GM12878 (cell line): Measurements from ENCODE around the gene ZXDC. TPM values are rescaled to one million over a fixed set of nuclear protein-coding genes. Genes with fewer than 3 reads are reported as not detected.

Experiments used
- ATAC-seq: fragments of 200-7000 bp; cut with Tn5 transposase; 3 replicates; pipeline ENCODE4 v1.9.1; 2020; ENCODE audit warnings: mild to moderate bottlenecking, moderate library complexity
- BruUV-seq: library from RNA; stranded (reverse); fragments of 400-500 nt; replicated peaks from 2 replicates; lab custom pipeline; 2021; lab: Mats Ljungman, UMichigan
- CTCF ChIA-PET: fragments of 300-600 bp; sonication (Branson Sonifier 250); formaldehyde crosslinking; extraction: SDS; loops from one replicate; lab custom pipeline; 2021; ENCODE audit warnings: inconsistent platforms; lab: Yijun Ruan, JAX
- POLR2A ChIA-PET: fragments of 350-600 bp; formaldehyde crosslinking; extraction: SDS; loops from one replicate; lab custom pipeline; 2021; ENCODE audit warnings: inconsistent platforms; lab: Charles Lee
- RAD21 ChIA-PET: fragments of 300-600 bp; sonication (Branson Sonifier 250); formaldehyde crosslinking; loops from one replicate; lab custom pipeline; 2023; ENCODE audit warnings: antibody characterized with exemption; ENCODE audit not compliant: unreplicated experiment; lab: Charles Lee
- SMC1A ChIA-PET: fragments of 300-600 bp; sonication (Branson Sonifier 250); formaldehyde crosslinking; loops from one replicate; lab custom pipeline; 2023; ENCODE audit not compliant: unreplicated experiment, uncharacterized antibody; lab: Charles Lee
- DNase-seq: peaks from one replicate; pipeline ENCODE4 v3.0.0-alpha.2; 2011; ENCODE audit warnings: low read depth, low spot score
- FAIRE-seq: peaks from 3 replicates; lab custom pipeline; 2011; peaks lifted over from hg19 to GRCh38; lab: Jason Lieb, UNC
- H2AFZ ChIP-seq: 2 replicates; pipeline ENCODE4 v1.6.0; 2011; ENCODE audit warnings: low read depth, low read length, control low read depth; ENCODE audit not compliant: control insufficient read depth
- H3K27ac ChIP-seq: 2 replicates; pipeline ENCODE4 v1.5.1; 2011; ENCODE audit warnings: control low read depth; ENCODE audit not compliant: control insufficient read depth, insufficient read depth
- H3K27me3 ChIP-seq, 2 experiments: replicated peaks in 1 of 2; 2 replicates each; pipeline versions ENCODE4 v1.6.0 to v1.6.1; 2011; ENCODE audit warnings: low read length in 1 of 2; ENCODE audit not compliant: control insufficient read depth in 2 of 2, insufficient read depth in 2 of 2
- H3K36me3 ChIP-seq, 2 experiments: 2 replicates each; pipeline ENCODE4 v1.5.1; 2011; ENCODE audit warnings: low read length in 1 of 2; ENCODE audit not compliant: control insufficient read depth in 2 of 2, insufficient read depth in 2 of 2
- H3K4me1 ChIP-seq: 2 replicates; pipeline ENCODE4 v1.6.1; 2011; ENCODE audit warnings: mild to moderate bottlenecking, low read length, moderate library complexity, mixed read lengths; ENCODE audit not compliant: control insufficient read depth, insufficient read depth
- H3K4me2 ChIP-seq: 2 replicates; pipeline ENCODE4 v1.6.0; 2011; ENCODE audit warnings: control low read depth; ENCODE audit not compliant: control insufficient read depth, insufficient read depth
- H3K4me3 ChIP-seq: fragments of 200-600 bp; sonication (generic); 2 replicates; pipeline ENCODE4 v1.5.1; 2016
- H3K79me2 ChIP-seq: 2 replicates; pipeline ENCODE4 v1.6.0; 2011; ENCODE audit warnings: low read length; ENCODE audit not compliant: control insufficient read depth, insufficient read depth
- H3K9ac ChIP-seq: 2 replicates; pipeline ENCODE4 v1.8.0; 2011; ENCODE audit warnings: low read length, control low read depth, mixed read lengths; ENCODE audit not compliant: control insufficient read depth, insufficient read depth
- H3K9me3 ChIP-seq: replicated peaks from 3 replicates; pipeline ENCODE4 v1.5.1; 2011; ENCODE audit warnings: mild to moderate bottlenecking, low read length; ENCODE audit not compliant: control insufficient read depth, insufficient read depth
- H4K20me1 ChIP-seq: 2 replicates; pipeline ENCODE4 v1.6.0; 2011; ENCODE audit not compliant: control insufficient read depth, insufficient read depth
- EGR1 ChIP-seq, 2 experiments: IDR thresholded peaks; 1 replicate in 1 of 2; 2 replicates in 1 of 2; pipeline ENCODE4 v1.6.1; 2011 to 2012; ENCODE audit warnings: low read depth in 2 of 2, low read length in 2 of 2, borderline replicate concordance in 1 of 2, mild to moderate bottlenecking in 1 of 2, moderate library complexity in 1 of 2
- HSF1 ChIP-seq: fragments of 150-350 bp; IDR thresholded peaks from 2 replicates; pipeline ENCODE4 v1.6.1; 2014; ENCODE audit warnings: mild to moderate bottlenecking, low read depth, low read length
- POU2F2 ChIP-seq: IDR thresholded peaks from 3 replicates; pipeline ENCODE4 v1.6.1; 2011; ENCODE audit warnings: low read depth, mild to moderate bottlenecking, low read length, borderline replicate concordance
- REST ChIP-seq: IDR thresholded peaks from 2 replicates; pipeline ENCODE4 v1.6.1; 2012; ENCODE audit warnings: mild to moderate bottlenecking, low read depth, low read length
- WGBS: methylation state at CpG from one replicate; pipeline ENCODE4 v1.1.6; 2016; ENCODE audit warnings: low lambda C conversion rate; ENCODE audit not compliant: insufficient replicate concordance, insufficient coverage; ENCODE audit errors: missing lambda C conversion rate; 5-methylcytosine and 5-hydroxymethylcytosine counted together
- in situ Hi-C: fragments of 300-500 bp; cut with MboI; formaldehyde crosslinking; loops from 9 replicates; pipeline ENCODE4 v1.14.3; 2018; ENCODE audit warnings: mixed read lengths
- intact Hi-C: fragments of 100-400 bp; cut with micrococcal nuclease; formaldehyde crosslinking; loops from one replicate; pipeline ENCODE4 v1.14.2; 2022; ENCODE audit not compliant: unreplicated experiment
- polyA plus RNA-seq, 11 experiments: library from polyadenylated mRNA; depleted of rRNA in 4 of 11; unstranded in 6 of 11; stranded (reverse) in 5 of 11; fragments of >200 nt; fragmentation: Nextera tagmentation in 4 of 11; fragmentation: Illumina TruSeq in 1 of 11; extraction: Ambion mirVana in 4 of 11; extraction: Trizol in 1 of 11; gene quantifications; 1 replicate in 1 of 11; 2 replicates in 10 of 11; pipeline versions ENCODE4 v1.2.1 to v1.2.3, GENCODE V29; 2011 to 2016; ENCODE audit warnings: inconsistent platforms in 2 of 11, missing spikeins in 2 of 11, low read depth in 1 of 11
- total RNA-seq, 4 experiments: library from RNA; depleted of rRNA in 3 of 4; stranded (reverse); fragments of >200 nt in 3 of 4; fragmentation: Illumina TruSeq in 1 of 4; extraction: Trizol in 1 of 4; gene quantifications; 2 replicates each; pipeline versions ENCODE4 v1.2.1 to v1.2.3, GENCODE V29; 2013 to 2021
- TF ChIP-seq, protein P1 (sequence below): IDR thresholded peaks from 2 replicates; pipeline ENCODE4 v1.6.1; 2011; ENCODE audit warnings: borderline replicate concordance, low read depth, mild to moderate bottlenecking, moderate library complexity, mixed read lengths, low read length; ENCODE audit not compliant: insufficient read depth; ENCODE audit errors: extremely low read length
- TF ChIP-seq, protein P2 (sequence below): fragments of 450-650 bp; IDR thresholded peaks from 2 replicates; pipeline ENCODE4 v1.6.1; 2018; ENCODE audit warnings: mild to moderate bottlenecking, low read depth, moderate library complexity; ENCODE audit not compliant: partially characterized antibody
- TF ChIP-seq, protein P3 (sequence below): fragments of 450-650 bp; IDR thresholded peaks from 2 replicates; pipeline ENCODE4 v1.6.1; 2017; ENCODE audit warnings: mild to moderate bottlenecking

The ZXDC gene
- total and polyA plus RNA-seq, 10 of the 15 experiments (the other 5 are each of a cell fraction or from before 2014, with no cell fraction given): 0.72 to 15.3 (median 8.5) TPM

DNA sequence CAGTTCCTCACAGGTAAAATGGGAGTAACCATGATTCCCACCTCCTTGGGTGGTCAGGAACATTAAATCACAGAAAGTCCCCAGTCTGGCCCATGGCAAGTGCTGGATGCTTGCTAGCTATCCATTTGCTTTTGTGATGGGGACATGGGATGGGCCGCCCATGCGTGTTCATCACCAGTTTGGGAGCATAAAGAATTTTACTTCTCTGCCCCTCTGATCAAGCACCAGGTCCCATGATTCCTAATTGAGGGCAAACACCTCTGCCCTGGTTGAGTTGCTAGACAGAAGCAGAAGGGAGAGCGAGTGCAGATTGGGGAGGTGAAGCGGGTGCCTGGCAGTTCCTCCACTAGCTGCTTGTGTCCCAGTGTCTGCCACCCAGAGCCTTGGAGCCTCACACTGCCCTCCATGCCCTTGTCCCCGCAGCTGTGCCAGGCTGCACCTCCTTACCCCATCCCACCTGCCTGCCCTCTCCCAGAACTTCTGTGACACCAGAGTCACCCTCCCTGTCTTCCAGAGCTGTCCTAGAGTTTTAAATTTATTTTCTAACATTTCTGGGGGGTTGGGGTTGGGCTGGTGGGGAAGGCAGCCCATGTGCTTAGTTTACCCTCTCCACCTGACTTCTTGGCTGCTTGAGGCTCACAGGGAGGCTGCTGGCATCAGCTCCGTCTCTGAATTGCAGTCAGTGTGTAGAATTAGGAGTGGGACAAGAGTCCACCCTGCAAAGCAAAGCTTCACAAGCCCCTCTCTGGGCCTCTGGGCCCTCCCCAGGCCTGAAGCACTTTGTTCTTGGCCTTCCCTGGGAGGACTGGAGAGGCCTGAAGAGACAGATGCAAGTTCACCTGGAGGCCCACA is 62.6 kb downstream of the ZXDC start:
- CTCF ChIA-PET: interaction anchor here (1.0 kb wide), 2 partner anchors 23 to 169 kb away, joined by 3 to 4 read pairs; no protein-coding TSS in a partner anchor
- Histone ChIP-seq H3K4me2 (no peak overlapping the region), H3K36me3 (no peaks in the 10 kb centered on the region), H3K27ac (no peak overlapping the region), H3K4me3 (no peak overlapping the region), H3K9ac (no peak overlapping the region), H3K4me1 (no peaks in the 10 kb centered on the region), H4K20me1 (no peaks in the 10 kb centered on the region), H3K79me2 (no peaks in the 10 kb centered on the region), H2AFZ (no peak overlapping the region), H3K27me3 (no peaks in the 10 kb centered on the region; a peak in 1 of 4 replicates), H3K9me3 (no peaks in the 10 kb centered on the region)
- RAD21 ChIA-PET: no interaction called here
- SMC1A ChIA-PET: no interaction called here
- no TSS peak for BruUV-seq
- intact Hi-C loops (no loop called here), in situ Hi-C loops (no loop called here)
- no peak for DNase-seq
- 46% methylated on average over 6 of the region's 6 CpGs for WGBS
- FAIRE-seq: no peak
- no peak for ATAC-seq
- POLR2A ChIA-PET: no interaction called here
- TF ChIP-seq, protein P1, sequence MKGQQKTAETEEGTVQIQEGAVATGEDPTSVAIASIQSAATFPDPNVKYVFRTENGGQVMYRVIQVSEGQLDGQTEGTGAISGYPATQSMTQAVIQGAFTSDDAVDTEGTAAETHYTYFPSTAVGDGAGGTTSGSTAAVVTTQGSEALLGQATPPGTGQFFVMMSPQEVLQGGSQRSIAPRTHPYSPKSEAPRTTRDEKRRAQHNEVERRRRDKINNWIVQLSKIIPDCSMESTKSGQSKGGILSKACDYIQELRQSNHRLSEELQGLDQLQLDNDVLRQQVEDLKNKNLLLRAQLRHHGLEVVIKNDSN: no peak
- TF ChIP-seq REST (no peak), HSF1 (no peak), EGR1 (IDR thresholded peaks at IDR 0.05; ENCODE audit: borderline replicate concordance in 1 of 2, low read depth in 2 of 2, low read length in 2 of 2) (no peak), POU2F2 (no peak)
- TF ChIP-seq, protein P2, sequence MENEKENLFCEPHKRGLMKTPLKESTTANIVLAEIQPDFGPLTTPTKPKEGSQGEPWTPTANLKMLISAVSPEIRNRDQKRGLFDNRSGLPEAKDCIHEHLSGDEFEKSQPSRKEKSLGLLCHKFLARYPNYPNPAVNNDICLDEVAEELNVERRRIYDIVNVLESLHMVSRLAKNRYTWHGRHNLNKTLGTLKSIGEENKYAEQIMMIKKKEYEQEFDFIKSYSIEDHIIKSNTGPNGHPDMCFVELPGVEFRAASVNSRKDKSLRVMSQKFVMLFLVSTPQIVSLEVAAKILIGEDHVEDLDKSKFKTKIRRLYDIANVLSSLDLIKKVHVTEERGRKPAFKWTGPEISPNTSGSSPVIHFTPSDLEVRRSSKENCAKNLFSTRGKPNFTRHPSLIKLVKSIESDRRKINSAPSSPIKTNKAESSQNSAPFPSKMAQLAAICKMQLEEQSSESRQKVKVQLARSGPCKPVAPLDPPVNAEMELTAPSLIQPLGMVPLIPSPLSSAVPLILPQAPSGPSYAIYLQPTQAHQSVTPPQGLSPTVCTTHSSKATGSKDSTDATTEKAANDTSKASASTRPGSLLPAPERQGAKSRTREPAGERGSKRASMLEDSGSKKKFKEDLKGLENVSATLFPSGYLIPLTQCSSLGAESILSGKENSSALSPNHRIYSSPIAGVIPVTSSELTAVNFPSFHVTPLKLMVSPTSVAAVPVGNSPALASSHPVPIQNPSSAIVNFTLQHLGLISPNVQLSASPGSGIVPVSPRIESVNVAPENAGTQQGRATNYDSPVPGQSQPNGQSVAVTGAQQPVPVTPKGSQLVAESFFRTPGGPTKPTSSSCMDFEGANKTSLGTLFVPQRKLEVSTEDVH: no peak
- TF ChIP-seq, protein P3, sequence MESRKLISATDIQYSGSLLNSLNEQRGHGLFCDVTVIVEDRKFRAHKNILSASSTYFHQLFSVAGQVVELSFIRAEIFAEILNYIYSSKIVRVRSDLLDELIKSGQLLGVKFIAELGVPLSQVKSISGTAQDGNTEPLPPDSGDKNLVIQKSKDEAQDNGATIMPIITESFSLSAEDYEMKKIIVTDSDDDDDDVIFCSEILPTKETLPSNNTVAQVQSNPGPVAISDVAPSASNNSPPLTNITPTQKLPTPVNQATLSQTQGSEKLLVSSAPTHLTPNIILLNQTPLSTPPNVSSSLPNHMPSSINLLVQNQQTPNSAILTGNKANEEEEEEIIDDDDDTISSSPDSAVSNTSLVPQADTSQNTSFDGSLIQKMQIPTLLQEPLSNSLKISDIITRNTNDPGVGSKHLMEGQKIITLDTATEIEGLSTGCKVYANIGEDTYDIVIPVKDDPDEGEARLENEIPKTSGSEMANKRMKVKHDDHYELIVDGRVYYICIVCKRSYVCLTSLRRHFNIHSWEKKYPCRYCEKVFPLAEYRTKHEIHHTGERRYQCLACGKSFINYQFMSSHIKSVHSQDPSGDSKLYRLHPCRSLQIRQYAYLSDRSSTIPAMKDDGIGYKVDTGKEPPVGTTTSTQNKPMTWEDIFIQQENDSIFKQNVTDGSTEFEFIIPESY: no peak
